ENCODE measurements around the gene HOXA3. TPM values are rescaled to one million over a fixed set of nuclear protein-coding genes. Genes with fewer than 3 reads are reported as not detected.

HOXA3 gene
- total and polyA plus RNA-seq, 2 of the 13 experiments (the other 11 are each of a cell fraction or from before 2014, with no cell fraction given), result 2.9 to 4.6 TPM

DNA sequence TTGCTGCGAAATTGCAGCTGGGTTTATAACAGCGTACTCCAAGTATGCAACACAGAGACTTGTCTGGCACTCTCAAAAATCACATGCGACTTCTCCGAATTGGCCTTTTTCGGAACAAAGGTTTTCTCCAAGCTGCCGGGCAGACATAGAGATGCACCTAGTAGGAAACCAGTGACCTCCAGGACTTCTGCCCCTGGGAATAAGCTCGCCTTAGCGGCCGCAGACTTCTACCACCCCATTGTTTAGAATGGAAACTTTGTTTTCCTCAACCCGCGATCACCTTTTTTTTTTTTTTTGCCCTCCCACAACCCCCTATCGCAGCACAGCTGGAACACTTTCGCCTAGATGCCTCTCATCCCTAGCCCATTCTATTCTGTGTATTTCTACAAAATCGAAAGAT, 26.6 kb upstream of the HOXA3 start:
- in situ Hi-C loops (cut with HindIII; ENCODE audit: extremely low pct_ligation_motif_present, low pct_unique_long_range_greater_than_20kb) (no loop called here), intact Hi-C loops (cut with micrococcal nuclease; ENCODE audit: unreplicated experiment) (no loop called here)
- no peak overlapping the region for H3K27ac ChIP-seq (ENCODE audit: extremely low read length, insufficient read depth, low read length)
- no peak overlapping the region for H3K4me3 ChIP-seq (replicated peaks in 1 of 3; ENCODE audit: insufficient read depth in 1 of 3, low read depth in 2 of 3, low read length in 3 of 3)
- H2AFZ ChIP-seq (ENCODE audit: low read length), result no peak overlapping the region
- no peaks in the 10 kb centered on the region for H4K20me1 ChIP-seq (ENCODE audit: insufficient read depth, low read length)
- H3K4me2 ChIP-seq (ENCODE audit: low read depth, low read length), result peak overlapping the region; percentile 83
- BruUV-seq (replicated peaks), result no TSS peak
- peaks cover 28% of the 10 kb centered on the region for H3K4me1 ChIP-seq (ENCODE audit: insufficient read depth, low read length)
- no peak for DNase-seq (ENCODE audit: low spot score)
- peak overlapping the region; percentile 17; the same call in 1 of the 2 replicates for H3K9ac ChIP-seq (ENCODE audit: insufficient read depth, low read depth, low read length)
- FAIRE-seq, result no peak
- ChIA-PET CTCF (ENCODE audit: low intra/inter-chr PET ratio, low total read pairs) (no interaction called here), POLR2A (no interaction called here)
- WGBS (ENCODE audit: low lambda C conversion rate), result 75% methylated on average over 14 of the region's 14 CpGs
- H3K9me3 ChIP-seq (ENCODE audit: low read length), result no peaks in the 10 kb centered on the region
- H3K27me3 ChIP-seq (ENCODE audit: control insufficient read depth in 1 of 2, insufficient read depth in 2 of 2, low read length in 2 of 2), result peaks cover 12 to 85% of the 10 kb centered on the region in 2 experiments
- no peaks in the 10 kb centered on the region for H3K79me2 ChIP-seq (ENCODE audit: insufficient read depth, low read length)
- ATAC-seq, result no peak
- no peaks in the 10 kb centered on the region for H3K36me3 ChIP-seq (replicated peaks in 1 of 2; ENCODE audit: control insufficient read depth in 1 of 2, insufficient read depth in 2 of 2, low read length in 2 of 2)
- TF ChIP-seq, protein P1, sequence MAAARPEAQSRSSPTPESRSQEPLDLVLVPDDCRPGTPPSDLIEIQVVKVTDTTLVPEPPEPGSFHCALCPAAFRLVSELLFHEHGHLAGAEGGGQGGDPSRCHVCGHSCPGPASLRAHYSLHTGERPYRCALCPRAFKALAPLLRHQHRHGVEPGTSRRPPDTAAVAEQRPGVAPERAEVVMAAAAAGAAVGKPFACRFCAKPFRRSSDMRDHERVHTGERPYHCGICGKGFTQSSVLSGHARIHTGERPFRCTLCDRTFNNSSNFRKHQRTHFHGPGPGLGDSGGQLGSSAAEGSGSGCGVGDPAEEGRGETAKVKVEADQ (CRISPR knock-in tag; IDR thresholded peaks at IDR 0.05; ENCODE audit: borderline replicate concordance), result no peak
- TF ChIP-seq RARA (CRISPR knock-in tag; IDR thresholded peaks at IDR 0.05) (no peak), ZNF431 (CRISPR knock-in tag; IDR thresholded peaks at IDR 0.05; ENCODE audit: borderline replicate concordance, low read depth) (no peak), ZBTB42 (CRISPR knock-in tag; IDR thresholded peaks at IDR 0.05) (no peak), ZNF713 (CRISPR knock-in tag; IDR thresholded peaks at IDR 0.05) (no peak), SP2 (CRISPR knock-in tag; IDR thresholded peaks at IDR 0.05) (no peak), ZNF207 (IDR thresholded peaks at IDR 0.05; ENCODE audit: borderline replicate concordance) (no peak), ZNF776 (CRISPR knock-in tag; IDR thresholded peaks at IDR 0.05) (no peak)
- TF ChIP-seq, protein P2, sequence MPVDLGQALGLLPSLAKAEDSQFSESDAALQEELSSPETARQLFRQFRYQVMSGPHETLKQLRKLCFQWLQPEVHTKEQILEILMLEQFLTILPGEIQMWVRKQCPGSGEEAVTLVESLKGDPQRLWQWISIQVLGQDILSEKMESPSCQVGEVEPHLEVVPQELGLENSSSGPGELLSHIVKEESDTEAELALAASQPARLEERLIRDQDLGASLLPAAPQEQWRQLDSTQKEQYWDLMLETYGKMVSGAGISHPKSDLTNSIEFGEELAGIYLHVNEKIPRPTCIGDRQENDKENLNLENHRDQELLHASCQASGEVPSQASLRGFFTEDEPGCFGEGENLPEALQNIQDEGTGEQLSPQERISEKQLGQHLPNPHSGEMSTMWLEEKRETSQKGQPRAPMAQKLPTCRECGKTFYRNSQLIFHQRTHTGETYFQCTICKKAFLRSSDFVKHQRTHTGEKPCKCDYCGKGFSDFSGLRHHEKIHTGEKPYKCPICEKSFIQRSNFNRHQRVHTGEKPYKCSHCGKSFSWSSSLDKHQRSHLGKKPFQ (CRISPR knock-in tag; IDR thresholded peaks at IDR 0.05; ENCODE audit: insufficient replicate concordance), result no peak
- TF ChIP-seq, protein P3, sequence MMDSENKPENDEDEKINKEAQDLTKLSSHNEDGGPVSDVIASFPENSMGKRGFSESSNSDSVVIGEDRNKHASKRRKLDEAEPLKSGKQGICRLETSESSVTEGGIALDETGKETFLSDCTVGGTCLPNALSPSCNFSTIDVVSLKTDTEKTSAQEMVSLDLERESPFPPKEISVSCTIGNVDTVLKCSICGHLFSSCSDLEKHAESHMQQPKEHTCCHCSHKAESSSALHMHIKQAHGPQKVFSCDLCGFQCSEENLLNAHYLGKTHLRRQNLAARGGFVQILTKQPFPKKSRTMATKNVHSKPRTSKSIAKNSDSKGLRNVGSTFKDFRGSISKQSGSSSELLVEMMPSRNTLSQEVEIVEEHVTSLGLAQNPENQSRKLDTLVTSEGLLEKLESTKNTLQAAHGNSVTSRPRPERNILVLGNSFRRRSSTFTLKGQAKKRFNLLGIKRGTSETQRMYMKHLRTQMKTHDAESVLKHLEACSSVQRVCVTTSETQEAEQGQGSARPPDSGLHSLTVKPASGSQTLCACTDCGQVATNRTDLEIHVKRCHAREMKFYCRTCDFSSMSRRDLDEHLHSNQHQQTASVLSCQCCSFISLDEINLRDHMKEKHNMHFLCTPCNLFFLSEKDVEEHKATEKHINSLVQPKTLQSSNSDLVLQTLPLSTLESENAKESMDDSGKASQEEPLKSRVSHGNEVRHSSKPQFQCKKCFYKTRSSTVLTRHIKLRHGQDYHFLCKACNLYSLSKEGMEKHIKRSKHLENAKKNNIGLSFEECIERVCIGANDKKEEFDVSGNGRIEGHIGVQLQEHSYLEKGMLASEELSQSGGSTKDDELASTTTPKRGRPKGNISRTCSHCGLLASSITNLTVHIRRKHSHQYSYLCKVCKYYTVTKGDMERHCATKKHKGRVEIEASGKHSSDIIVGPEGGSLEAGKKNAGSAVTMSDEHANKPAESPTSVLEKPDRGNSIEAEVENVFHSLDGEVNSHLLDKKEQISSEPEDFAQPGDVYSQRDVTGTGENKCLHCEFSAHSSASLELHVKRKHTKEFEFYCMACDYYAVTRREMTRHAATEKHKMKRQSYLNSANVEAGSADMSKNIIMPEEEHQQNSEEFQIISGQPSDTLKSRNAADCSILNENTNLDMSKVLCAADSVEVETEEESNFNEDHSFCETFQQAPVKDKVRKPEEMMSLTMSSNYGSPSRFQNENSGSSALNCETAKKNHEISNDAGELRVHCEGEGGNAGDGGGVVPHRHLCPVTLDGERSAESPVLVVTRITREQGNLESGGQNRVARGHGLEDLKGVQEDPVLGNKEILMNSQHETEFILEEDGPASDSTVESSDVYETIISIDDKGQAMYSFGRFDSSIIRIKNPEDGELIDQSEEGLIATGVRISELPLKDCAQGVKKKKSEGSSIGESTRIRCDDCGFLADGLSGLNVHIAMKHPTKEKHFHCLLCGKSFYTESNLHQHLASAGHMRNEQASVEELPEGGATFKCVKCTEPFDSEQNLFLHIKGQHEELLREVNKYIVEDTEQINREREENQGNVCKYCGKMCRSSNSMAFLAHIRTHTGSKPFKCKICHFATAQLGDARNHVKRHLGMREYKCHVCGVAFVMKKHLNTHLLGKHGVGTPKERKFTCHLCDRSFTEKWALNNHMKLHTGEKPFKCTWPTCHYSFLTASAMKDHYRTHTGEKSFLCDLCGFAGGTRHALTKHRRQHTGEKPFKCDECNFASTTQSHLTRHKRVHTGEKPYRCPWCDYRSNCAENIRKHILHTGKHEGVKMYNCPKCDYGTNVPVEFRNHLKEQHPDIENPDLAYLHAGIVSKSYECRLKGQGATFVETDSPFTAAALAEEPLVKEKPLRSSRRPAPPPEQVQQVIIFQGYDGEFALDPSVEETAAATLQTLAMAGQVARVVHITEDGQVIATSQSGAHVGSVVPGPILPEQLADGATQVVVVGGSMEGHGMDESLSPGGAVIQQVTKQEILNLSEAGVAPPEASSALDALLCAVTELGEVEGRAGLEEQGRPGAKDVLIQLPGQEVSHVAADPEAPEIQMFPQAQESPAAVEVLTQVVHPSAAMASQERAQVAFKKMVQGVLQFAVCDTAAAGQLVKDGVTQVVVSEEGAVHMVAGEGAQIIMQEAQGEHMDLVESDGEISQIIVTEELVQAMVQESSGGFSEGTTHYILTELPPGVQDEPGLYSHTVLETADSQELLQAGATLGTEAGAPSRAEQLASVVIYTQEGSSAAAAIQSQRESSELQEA (CRISPR knock-in tag; IDR thresholded peaks at IDR 0.05; ENCODE audit: not compliant biosample characterization), result no peak
- TF ChIP-seq, protein P4, sequence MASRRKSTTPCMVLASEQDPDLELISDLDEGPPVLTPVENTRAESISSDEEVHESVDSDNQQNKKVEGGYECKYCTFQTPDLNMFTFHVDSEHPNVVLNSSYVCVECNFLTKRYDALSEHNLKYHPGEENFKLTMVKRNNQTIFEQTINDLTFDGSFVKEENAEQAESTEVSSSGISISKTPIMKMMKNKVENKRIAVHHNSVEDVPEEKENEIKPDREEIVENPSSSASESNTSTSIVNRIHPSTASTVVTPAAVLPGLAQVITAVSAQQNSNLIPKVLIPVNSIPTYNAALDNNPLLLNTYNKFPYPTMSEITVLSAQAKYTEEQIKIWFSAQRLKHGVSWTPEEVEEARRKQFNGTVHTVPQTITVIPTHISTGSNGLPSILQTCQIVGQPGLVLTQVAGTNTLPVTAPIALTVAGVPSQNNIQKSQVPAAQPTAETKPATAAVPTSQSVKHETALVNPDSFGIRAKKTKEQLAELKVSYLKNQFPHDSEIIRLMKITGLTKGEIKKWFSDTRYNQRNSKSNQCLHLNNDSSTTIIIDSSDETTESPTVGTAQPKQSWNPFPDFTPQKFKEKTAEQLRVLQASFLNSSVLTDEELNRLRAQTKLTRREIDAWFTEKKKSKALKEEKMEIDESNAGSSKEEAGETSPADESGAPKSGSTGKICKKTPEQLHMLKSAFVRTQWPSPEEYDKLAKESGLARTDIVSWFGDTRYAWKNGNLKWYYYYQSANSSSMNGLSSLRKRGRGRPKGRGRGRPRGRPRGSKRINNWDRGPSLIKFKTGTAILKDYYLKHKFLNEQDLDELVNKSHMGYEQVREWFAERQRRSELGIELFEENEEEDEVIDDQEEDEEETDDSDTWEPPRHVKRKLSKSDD (CRISPR knock-in tag; IDR thresholded peaks at IDR 0.05; ENCODE audit: low read depth), result no peak

Data from HepG2 (cell line).